Tibial artery (tissue), 4 donors: ENCODE measurements around the gene MT1G.
"Not testable (repeated sequence)": the region's sequence is repeated elsewhere in the genome, so short reads cannot be mapped to it uniquely, and the experiment has no call there.

Experiments used
- DNase-seq, 2 donors: peaks; one replicate each; pipeline ENCODE4 v3.0.0-alpha.2; 2019
- H3K27ac ChIP-seq, 2 donors: fragments of 200-600 bp; sonication (generic) in 1 of 2; 1 replicate in 1 of 2; 2 replicates in 1 of 2; pipeline ENCODE4 v1.5.1; 2018 to 2019; ENCODE audit warnings: mild to moderate bottlenecking in 1 of 2
- H3K27me3 ChIP-seq, 2 donors: fragments of 200-600 bp; sonication (generic) in 1 of 2; one replicate each; pipeline versions ENCODE4 v1.5.1 to v1.6.0; 2016 to 2019
- H3K36me3 ChIP-seq, 3 donors: fragments of 200-600 bp; sonication (generic) in 2 of 3; one replicate each; pipeline ENCODE4 v1.5.1; 2016 to 2019; ENCODE audit warnings: mild to moderate bottlenecking in 2 of 3
- H3K4me1 ChIP-seq, 4 donors: fragments of 200-600 bp; sonication (generic) in 2 of 4; 1 replicate in 3 of 4; 2 replicates in 1 of 4; pipeline ENCODE4 v1.5.1; 2016 to 2019
- H3K4me3 ChIP-seq, 2 donors: fragments of 200-600 bp; sonication (generic) in 1 of 2; 1 replicate in 1 of 2; 2 replicates in 1 of 2; pipeline ENCODE4 v1.5.1; 2018 to 2019; ENCODE audit warnings: mild to moderate bottlenecking in 2 of 2
- H3K9me3 ChIP-seq, 3 donors: fragments of 200-600 bp; sonication (generic) in 1 of 3; one replicate each; pipeline ENCODE4 v1.5.1; 2016 to 2019
- intact Hi-C: fragments of 100-400 bp; cut with DNase I; formaldehyde crosslinking; loops from one replicate; pipeline ENCODE4 v1.15.0; 2023; ENCODE audit warnings: low total_unique reads
- TF ChIP-seq, protein P1 (sequence below), 2 experiments: fragments of 200-600 bp in 1 of 2; fragments of 450-650 bp in 1 of 2; IDR thresholded peaks; one replicate each; pipeline ENCODE4 v1.5.1; 2017 to 2019; ENCODE audit warnings: antibody characterized with exemption in 2 of 2, mild to moderate bottlenecking in 1 of 2, moderate library complexity in 1 of 2

The MT1G gene

GRCh38 chr16:56667581-56668571 is at the start of gene MT1G:
TSS of gene MT1G (minus strand) at chr16:56668065. CDS start at chr16:56667993, 72 bp downstream.
- intact Hi-C loops = loop anchor here (5.0 kb wide), 1 partner anchor 34 kb away; no protein-coding TSS in a partner anchor
- H3K4me3 ChIP-seq = peak within 1 kb of the TSS in 1 of 2 donors; percentile 28
- H3K36me3 ChIP-seq = no peaks in the 10 kb centered on the region
- no peaks in the 10 kb centered on the region for H3K9me3 ChIP-seq
- peaks cover 3 to 90% of the 10 kb centered on the region in 2 donors for H3K27me3 ChIP-seq
- no peak within 1 kb of the TSS for H3K27ac ChIP-seq
- TF ChIP-seq, protein P1, sequence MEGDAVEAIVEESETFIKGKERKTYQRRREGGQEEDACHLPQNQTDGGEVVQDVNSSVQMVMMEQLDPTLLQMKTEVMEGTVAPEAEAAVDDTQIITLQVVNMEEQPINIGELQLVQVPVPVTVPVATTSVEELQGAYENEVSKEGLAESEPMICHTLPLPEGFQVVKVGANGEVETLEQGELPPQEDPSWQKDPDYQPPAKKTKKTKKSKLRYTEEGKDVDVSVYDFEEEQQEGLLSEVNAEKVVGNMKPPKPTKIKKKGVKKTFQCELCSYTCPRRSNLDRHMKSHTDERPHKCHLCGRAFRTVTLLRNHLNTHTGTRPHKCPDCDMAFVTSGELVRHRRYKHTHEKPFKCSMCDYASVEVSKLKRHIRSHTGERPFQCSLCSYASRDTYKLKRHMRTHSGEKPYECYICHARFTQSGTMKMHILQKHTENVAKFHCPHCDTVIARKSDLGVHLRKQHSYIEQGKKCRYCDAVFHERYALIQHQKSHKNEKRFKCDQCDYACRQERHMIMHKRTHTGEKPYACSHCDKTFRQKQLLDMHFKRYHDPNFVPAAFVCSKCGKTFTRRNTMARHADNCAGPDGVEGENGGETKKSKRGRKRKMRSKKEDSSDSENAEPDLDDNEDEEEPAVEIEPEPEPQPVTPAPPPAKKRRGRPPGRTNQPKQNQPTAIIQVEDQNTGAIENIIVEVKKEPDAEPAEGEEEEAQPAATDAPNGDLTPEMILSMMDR (IDR thresholded peaks at IDR 0.05) = no peak
- DNase-seq = peak in 1 of 2 donors; percentile 76
- H3K4me1 ChIP-seq = peaks cover 0 to 24% (median 19%) of the 10 kb centered on the region in 4 donors

- H3K27me3 ChIP-seq, H3K9me3 ChIP-seq, H3K4me1 ChIP-seq, intact Hi-C loops, H3K4me3 ChIP-seq, H3K27ac ChIP-seq, DNase-seq, H3K36me3 ChIP-seq: not testable (repeated sequence)
Measured at GRCh38 chr16:56717532-56717931, 49.7 kb upstream of the MT1G start.

DNA sequence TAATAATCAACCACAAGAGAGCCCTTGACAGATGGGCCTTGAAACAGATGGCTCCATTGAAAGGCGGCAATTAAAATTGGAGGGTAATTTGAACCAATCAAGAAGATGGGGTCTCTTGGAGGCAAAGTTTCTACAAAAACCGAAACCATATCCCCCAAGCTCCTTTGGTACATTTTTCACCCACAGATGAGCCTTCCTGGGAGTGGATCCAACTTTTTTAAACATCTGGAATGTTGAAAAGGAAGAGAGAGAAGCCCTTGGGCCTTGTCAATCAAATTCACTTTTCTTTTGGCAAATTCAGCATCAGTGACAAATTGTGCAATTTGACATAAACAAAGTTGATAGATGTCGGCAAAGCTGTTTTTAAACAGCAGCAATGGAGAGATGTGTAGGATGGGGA is 48.9 kb upstream of the MT1G start:
- H3K27ac ChIP-seq = no peak overlapping the region
- no peaks in the 10 kb centered on the region for H3K4me1 ChIP-seq
- TF ChIP-seq, protein P1 (IDR thresholded peaks at IDR 0.05) = no peak
- intact Hi-C loops = no loop called here
- DNase-seq = no peak
- H3K4me3 ChIP-seq = no peak overlapping the region
- no peaks in the 10 kb centered on the region for H3K36me3 ChIP-seq
- H3K9me3 ChIP-seq = no peaks in the 10 kb centered on the region
- H3K27me3 ChIP-seq = peaks cover 0 to 6% of the 10 kb centered on the region in 2 donors

- no peak overlapping the region for H3K4me3 ChIP-seq
- TF ChIP-seq, protein P1 (IDR thresholded peaks at IDR 0.05) = no peak
- H3K27me3 ChIP-seq = peaks cover 0 to 6% of the 10 kb centered on the region in 2 donors
- no peak for DNase-seq
- no peaks in the 10 kb centered on the region for H3K4me1 ChIP-seq
- intact Hi-C loops = no loop called here
- no peaks in the 10 kb centered on the region for H3K36me3 ChIP-seq
- H3K27ac ChIP-seq = no peak overlapping the region
- H3K9me3 ChIP-seq = no peaks in the 10 kb centered on the region
Measured at GRCh38 chr16:56715126-56715525, 47.3 kb upstream of the MT1G start.

- H3K36me3 ChIP-seq = no peaks in the 10 kb centered on the region
- peaks cover 0 to 6% of the 10 kb centered on the region in 2 donors for H3K27me3 ChIP-seq
- DNase-seq = no peak
- intact Hi-C loops = no loop called here
- TF ChIP-seq, protein P1 (IDR thresholded peaks at IDR 0.05) = no peak
- no peak overlapping the region for H3K27ac ChIP-seq
- H3K4me3 ChIP-seq = no peak overlapping the region
- H3K9me3 ChIP-seq = no peaks in the 10 kb centered on the region
- no peaks in the 10 kb centered on the region for H3K4me1 ChIP-seq
Measured at GRCh38 chr16:56713794-56714193, 45.9 kb upstream of the MT1G start.

DNA sequence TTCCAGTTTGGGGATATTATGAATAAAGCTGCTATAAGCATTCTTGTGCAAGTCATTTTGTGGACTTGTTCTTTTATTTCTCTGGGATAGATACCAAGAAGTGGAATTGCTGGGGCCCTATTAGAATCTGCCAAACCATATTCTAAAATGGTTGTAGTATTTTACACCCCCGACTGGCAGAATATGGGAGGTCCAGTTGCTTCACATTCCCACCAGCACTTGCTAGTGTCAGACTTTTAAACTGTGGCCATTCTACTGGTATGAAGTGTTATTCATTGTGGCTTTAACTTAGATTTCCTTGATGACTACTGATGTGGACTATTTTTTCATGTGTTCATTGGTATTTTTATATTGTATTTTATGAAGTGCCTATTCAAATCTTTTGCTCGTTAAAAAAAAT is 44.0 kb upstream of the MT1G start:
- no peaks in the 10 kb centered on the region for H3K36me3 ChIP-seq
- no peak overlapping the region for H3K27ac ChIP-seq
- intact Hi-C loops = no loop called here
- H3K9me3 ChIP-seq = no peaks in the 10 kb centered on the region
- H3K4me3 ChIP-seq = no peak overlapping the region
- H3K4me1 ChIP-seq = no peaks in the 10 kb centered on the region
- TF ChIP-seq, protein P1 (IDR thresholded peaks at IDR 0.05) = no peak
- DNase-seq = no peak
- H3K27me3 ChIP-seq = peaks cover 0 to 8% of the 10 kb centered on the region in 2 donors
